ENCODE results near the gene F11.
"Not testable (repeated sequence)": the region's sequence is repeated elsewhere in the genome, so short reads cannot be mapped to it uniquely, and the experiment has no call there.

DNA sequence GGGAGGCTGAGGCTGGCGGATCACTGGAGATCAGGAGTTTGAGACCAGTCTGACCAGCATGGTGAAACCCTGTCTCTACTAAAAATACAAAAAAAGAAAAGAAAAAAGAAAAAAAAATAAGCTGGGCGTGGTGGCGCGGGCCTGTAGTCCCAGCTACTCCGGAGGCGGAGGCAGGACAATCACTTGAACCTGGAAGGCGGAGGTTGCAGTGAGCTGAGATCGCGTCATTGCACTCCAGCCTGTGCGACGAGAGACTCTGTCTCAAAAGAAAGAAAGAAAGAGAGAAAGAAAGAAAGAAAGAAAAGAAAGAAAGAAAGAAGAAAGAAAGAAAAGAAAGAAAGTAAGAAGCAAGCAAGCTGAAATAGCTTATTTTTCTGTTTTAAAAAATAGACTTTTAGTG, 739 bp upstream of the F11 start:
- not testable (repeated sequence) for TF ChIP-seq CTCF, POLR2A (IDR thresholded peaks at IDR 0.05)
